NCI-H345 (cell line): ENCODE measurements around the gene TMA7B.

Experiments
- DNase-seq: peaks from one replicate; lab custom pipeline; 2025; lab: John Stamatoyannopoulos, UW

Gene TMA7B

DNA sequence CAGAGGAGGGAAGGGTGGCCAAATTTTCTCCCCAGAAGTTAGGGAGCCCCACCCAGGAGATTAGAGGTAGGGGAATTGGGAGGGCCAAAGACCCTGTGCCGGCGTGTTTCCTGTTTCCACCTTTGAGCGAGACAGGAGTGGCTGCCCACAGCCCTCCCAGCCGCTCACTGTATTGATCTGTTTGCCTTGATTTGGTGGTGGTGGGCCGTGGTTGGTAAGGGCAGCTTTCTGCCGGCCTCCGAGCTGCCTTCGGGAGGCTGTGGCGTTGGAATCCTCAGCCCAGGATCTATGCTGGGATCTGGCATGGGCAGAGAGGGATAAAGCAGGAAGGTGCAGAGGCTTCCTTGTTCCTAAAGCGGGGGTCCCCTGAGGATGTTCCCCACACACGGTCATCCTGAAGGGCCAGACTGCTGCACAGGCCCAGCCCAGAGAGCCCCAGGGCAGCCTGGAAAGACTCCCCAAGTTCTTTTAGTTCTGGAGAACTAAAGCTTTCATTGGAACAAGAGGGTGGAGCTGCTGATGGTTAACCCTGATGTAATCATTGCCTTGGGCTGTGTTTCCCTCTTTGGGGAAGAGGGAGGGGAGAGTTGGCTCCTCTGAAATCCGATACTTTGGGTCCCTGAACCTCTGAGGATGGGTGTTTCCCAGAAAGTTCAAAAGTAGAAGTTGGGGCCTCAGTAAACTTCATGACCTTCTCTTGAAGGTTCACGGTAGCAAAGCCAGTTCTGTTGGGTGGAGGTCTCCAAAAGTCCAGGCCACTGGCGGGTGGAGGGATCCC, 41.8 kb downstream of the TMA7B start:
- DNase-seq = no peak

DNA sequence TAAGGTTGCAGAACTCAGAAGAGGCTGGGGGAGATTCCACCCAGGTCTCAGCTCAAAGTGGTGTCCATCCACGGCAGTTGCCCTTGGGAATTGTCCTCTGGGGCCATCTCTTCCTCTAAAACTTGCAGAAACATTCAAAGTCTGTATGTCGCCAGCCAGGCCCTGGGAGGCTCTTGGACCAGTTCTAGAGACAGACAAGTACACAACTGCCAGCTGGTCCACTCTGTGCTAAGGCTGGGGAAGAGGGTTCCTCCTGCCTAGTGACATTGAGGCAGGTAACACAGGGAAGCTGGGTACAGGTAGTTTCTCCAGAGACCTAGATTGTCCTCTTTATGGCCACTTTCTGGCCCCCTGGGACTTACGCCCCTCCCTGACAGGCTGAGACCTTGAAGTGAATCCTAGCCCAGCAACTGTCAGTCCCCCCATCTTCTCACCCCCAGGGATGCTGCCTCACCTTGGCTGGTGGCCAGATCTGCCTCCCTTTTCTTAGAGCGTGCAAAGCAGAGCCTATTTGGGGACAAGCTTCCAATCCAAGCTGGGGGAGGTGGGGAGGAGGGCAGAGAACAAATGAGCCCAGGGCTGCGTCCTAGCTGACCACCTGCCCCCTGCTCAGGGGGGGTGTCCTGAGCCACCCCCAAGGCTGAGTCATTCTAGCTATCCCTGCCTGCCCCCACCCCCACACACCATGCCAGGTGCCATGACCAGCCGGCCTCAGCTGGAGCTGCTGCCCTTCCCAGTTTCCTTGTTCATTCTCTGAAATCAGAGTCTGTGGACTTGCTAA, 42.9 kb downstream of the TMA7B start:
- DNase-seq = peak; percentile 11

DNA sequence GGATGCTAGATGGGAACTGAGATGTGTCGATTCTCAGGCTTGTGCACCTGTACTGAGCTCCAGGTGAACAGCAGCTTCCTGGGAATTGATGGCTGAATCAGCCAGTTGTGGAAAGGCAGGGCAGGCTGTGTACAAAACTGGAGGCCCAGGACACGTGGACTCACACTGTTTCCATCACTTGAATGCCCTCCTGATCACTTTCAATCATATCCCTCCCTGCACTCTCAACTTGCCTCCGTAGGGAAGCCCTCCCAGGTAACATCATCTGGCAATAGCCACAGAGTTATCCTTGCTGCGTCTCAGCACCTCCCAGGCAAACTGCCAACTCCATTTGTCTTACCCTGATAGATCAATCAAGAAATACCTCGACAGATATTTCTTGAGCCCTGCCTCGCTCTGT, 44.6 kb downstream of the TMA7B start:
- DNase-seq = no peak

DNA sequence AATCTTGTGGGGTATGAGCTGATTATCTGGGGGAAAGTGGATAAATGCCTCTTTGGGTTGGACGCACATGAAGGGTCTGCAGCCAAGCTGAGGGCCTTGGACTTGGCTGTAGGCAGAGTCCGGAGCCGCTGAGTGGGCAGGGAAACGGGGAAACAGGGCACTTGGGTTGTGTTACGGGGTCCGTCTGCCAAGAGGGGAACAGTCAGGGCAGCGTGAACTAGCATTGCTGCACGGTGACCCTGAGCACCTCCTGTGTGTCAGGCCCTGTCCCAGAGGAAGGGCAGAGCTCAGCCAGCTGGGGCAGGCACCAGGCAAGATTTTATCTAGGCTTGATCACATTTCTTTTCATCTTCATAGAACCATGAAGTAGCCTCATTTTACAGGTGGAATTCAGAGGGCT, 46.4 kb downstream of the TMA7B start:
- no peak for DNase-seq

DNA sequence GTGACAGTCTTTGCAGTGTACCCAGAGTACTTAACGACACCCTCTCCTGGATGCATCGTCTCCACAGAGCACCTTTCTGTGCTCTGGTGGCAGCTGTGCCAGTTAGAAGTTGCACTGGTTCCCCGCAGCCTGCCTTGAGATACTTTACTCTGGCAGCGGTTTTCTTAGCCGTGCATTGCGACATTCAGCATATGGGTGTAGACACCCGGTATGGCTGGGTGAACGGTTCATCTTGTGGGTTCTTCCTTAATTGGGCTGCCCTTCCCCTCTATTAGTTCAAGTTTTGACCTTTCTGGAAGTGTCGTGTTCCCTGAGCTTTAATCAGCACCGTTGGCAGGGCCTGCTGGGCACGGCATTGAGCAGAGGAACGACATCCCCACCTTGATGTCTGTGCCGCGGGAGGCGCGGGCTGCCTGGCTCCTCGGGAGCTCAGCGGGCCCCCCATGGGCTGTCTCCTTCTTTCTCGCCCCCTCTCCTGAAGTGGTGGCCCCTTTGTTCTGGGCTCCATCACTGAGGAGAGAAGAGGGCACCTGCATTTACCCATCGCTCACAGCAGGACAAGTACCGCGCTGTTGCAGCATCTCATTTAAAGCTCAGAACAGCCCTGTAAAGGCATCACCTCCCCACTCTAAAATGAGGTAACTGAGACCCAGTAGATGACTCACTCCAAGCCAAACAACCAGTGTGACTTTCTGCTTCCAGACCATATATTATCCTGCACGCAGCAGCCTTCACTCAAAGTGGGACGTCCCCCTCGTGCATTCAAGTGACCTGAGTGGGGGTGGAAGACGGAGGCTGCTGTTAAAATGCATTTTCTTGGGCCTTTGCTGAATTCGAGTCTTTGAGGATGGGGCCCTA, 47.9 kb downstream of the TMA7B start:
- DNase-seq = no peak

DNA sequence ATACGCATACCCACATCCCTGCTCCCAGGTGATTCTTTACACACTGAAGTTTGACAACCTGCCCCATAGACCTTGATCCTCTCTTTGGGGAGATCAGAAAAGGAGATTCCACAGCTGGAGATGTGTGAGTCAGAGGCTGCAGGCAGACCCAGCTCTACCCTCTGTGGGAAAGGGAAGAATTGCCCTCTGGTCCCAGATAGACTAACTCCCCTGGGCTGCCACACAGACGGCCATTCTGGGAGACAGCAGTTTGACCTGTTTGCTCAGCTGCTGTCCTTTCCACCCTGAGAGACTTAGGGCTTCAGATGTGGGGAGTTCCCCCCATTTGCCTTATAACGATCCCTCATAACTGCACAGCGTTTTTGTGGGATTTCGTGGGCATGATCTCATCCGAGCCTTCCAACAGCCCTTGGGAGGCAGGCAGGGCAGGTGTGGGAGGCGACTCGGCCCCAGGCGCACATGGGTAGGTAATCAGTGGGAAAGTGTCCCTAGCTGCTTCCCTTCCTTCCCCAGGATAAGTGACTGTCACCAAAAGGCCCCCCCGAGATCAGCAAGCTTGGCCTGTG, 48.6 kb downstream of the TMA7B start:
- no peak for DNase-seq

DNA sequence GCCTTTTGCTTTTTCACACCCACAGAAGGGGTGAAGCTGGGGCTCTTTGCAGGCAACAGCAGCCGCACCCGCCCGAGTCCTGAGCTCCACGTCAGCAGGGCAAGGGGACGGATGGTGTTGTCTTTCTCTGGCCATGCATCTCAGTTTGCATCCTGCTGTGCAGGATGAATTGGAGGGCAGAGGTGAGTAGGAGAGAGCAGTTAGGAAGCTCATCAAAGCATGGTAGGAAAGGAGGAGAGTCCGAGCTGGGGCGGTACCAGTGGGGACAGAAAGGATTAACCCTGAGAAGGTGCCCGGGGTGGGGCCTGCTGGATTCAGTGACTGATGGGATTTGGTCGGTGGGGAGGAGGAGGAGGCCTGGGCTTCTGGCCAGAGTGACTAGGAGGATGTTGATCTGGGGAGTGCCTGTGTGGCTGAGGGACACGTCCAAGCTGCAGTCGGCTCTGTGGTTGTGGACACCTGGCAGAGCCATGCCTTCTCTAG, 49.1 kb downstream of the TMA7B start:
- DNase-seq = no peak

DNA sequence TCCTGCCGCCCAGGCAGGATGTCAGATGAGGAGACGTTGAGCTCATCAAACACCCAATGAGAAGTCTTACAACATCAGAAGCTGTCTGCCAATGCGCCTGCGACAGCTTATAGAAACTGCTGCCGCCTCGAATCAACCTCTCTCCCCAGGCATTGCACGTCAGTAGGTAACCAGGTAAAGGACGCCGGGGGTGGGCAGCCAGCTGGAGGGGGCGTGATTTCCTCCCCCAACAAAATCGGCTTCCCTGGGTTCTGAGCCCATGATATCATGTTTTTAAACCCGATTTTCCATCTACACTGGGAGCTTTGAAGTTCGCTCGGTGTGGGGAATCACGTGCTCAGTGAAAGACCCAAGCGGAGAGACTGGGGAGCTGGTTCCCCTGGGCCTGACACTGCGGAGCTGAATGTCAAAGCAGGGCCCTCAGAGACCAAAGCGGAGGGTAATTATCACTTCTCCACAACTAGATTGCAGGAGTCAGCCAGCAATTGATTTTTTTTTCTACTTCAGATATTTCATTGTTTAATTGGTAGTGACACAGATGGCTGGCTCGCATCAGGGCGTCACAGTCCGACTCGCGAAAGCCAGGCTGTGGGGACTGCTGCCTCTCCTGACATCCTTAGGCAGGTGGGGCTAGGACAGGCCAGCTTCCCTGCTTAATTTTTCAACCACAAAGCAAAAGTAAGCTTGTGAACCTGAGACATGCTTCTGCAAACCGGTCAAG, 49.9 kb downstream of the TMA7B start:
- DNase-seq = no peak

DNA sequence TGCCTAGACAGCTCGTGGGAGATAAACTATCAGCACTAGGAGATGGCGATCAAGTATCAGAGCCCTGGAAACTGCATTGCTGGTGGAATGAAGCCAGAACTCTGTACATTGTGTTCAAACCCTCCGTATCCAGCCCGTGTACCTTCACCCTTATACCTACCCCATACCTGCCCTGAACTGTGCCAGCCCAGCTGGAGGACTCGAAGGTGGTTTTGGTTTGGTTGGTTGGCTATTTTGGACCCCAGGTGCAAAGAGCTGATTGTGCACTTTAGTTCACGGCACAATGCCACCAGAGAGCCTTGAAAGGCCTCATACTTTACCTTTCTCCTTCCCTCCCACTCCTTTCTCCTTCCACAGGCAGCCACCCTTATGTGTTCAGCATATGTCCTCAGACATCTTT, 50.5 kb downstream of the TMA7B start:
- DNase-seq = no peak
